Pons (tissue), 1 donor: ENCODE results near the gene ABHD4.
A peak's percentile ranks its signal among the peaks of the same experiment; 100 is the strongest.
"Not testable (repeated sequence)": the region's sequence is repeated elsewhere in the genome, so short reads cannot be mapped to it uniquely, and the experiment has no call there.

Source experiments
- DNase-seq: peaks from one replicate; pipeline ENCODE4 v3.0.0-alpha.2; 2016; ENCODE audit warnings: low spot score

ABHD4 gene

DNA sequence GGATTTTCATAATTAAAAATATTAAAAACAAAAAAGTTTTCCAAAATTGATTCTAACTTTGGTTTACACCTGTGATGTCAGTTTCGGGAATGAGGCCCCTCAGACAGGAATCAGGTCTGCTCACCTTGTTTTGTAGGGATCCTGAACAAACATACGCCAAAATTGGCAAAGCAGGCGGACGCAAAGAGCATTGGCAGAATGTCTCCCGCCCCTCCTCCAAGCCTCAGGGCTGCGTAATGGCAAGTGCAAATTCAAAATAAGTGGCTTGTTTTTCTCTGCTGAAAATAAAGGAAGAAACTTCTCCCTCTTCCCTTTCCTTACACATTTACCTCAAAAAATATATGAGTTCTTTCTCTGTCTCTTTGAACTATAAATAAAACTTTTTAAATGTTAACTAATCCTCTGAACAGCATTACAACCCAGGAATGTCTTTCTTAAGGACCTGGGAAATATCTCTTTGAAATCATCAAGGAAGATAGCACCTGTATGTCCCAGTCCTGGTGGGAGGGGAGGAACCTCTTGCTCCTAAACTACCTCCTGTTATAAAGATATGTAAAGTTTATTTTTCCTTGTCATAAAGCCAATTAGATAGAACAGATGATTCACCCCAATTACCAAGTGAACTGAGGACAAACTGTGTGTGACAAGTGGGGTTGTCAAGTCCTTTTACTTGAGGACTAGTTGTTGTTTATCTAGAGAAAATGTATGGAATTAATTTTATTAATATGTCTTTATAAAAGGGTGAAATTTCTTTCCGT is 29.6 kb downstream of the ABHD4 start:
- no peak for DNase-seq

DNA sequence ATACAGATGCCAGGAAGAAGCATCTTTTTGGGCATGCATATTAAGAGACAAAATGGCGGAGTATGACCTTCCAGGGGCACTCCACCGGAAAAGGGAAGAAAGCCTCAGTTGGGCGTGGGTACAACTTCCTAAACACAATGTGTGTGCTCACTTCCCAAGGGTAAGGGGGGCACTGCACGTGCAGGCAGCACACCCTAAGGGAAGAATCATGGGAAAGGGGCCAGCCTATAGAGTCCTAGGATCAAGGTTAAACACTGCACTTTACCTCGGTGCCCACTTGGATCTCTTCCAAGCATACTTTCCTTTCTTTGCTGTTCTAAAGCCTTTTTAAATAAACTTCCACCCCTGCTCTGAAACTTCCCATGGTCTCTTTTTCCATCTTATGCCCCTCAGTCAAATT is 31.3 kb downstream of the ABHD4 start:
- no peak for DNase-seq

DNA sequence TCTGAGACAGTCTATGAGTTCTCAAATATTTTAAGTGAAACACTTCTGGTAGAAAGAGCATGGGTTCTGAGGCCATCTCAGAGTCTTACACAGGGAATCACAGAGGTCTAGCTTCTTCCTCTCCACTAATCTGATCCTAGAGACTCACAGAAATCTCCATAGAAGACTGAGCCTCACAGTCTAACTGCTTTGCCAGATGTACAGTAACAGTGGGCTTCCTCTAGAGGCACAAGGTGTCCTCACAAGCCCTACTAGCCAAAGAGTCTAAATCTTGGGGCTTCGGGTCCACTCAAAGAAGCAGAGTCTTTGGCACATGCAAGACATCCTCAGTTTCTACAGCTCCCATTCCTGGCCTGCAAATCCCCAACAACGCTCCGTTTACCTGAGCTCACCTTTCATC is 32.0 kb downstream of the ABHD4 start:
- no peak for DNase-seq

DNA sequence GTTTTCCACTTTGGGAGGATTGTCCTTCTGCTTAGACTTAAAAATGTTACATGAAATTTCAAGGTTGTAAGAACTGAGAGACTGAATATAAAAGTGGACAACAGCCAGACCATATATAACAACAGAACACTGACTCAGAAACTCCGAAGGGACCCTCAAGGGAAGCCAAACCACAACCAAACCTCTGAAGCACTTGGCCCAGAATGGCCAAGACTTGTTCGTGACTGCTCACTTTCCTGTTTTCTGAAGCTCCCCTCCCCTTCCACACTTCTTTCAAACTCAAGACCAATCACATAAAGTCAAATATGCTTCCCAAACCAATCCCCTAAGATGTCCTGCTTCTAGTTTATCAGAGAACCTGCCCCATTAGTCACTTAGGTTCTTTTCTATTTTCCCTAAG is 32.4 kb downstream of the ABHD4 start:
- DNase-seq = no peak

DNA sequence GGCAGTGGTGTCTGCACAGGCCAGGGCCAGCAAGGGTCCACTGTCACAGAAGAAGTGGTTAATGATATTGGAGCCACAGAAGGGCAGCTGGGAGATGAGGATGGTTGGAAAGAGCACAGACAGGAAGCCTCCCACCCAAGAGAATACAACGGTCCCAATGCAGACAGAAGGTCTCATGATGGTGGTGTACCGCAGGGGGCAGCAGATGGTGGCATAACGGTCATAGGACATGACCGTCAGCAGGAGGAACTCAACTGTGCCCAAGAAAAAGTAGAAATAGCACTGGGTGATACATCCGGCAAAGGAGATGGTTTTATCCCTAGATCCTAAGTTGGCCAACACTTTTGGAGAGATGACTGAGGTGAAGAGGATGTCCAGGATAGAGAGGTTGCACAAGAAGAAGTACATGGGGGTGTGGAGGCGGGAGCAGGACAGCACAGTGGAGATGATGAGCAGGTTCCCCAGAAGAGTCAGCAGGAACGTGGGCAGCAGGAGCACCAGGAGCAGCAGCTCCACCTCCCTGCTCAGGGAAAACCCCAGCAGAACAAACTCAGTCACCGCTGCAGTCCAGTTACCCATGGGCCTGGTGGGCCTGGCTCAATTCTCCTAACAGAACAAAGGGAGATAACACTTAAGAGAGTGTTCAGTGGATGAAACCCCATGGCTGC is 36.3 kb downstream of the ABHD4 start:
- DNase-seq = no peak

DNA sequence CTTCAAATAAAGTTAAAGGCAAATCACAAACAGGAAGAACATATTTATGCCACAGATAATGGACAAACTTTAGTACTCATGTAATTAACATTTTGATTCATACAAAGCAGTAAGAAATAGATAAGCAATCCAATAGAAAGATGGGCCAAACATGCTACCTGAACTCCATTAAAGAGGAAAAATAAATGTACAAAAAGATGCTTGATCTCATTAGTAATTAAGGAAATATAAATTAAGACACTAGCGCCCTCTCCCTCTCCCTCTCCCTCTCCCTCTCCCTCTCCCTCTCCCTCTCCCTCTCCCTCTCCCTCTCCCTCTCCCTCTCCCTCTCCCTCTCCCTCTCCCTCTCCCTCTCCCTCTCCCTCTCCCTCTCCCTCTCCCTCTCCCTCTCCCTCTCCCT is 37.9 kb downstream of the ABHD4 start:
- DNase-seq = not testable (repeated sequence)

DNA sequence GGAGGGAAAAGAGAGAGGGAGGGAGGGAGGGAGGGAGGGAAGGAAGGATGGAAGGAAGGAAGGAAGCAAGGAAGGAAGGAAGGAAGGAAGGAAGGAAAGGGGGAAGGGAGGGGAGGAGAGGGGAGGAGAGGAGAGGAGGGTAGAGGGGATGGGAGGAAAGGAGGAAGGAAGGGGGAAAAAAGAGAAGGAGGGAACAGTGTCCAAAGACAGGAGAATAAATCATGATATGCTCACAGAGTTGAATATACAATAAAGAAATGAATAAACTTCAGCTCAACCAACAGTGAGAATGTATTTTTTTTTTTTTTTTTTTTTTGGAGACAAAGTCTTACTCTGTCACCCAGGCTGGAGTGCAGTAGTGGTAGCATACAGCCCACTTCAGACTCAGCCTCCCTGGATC is 42.1 kb downstream of the ABHD4 start:
- DNase-seq = no peak

DNA sequence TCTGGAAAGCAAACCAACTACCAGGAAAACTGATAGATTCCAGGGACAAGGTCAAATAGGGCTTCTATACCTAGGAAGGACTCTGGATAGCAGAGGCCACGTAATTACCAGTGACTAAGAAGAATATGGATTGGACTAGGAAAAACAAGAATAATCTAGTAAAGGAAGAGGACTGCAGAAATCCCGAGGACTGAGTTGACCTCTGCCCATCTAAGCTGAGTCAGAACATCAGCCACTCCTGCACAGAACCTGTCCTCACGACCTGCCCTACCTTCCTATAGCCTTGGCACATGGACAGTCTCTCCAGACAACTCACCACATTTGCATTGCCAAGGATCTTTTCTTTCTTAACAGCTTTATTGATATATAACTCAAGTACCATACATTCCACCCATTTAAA is 43.7 kb downstream of the ABHD4 start:
- DNase-seq = no peak

DNA sequence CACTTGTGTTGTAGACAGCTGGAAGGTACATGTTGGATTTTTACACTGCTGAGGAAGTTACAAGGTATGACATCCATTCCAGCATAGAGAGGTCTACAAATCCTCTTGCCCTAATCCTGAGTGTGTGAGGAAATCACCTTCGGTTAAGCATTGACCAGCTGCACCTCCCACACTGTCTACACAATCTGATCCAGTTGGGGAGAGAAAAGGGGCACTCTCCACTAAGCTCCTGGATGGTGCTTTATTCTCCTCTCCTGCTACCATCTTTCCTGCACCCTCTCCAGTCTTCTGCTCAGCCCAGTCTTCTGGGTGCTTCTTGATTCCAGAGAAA is 46.2 kb downstream of the ABHD4 start, which contains the start of gene OR6J1:
OR6J1 (minus strand) TSS at position 48 of the 331 bp plus-strand sequence. CDS start 9,541 bp downstream, outside the sequence.
- no peak for DNase-seq

DNA sequence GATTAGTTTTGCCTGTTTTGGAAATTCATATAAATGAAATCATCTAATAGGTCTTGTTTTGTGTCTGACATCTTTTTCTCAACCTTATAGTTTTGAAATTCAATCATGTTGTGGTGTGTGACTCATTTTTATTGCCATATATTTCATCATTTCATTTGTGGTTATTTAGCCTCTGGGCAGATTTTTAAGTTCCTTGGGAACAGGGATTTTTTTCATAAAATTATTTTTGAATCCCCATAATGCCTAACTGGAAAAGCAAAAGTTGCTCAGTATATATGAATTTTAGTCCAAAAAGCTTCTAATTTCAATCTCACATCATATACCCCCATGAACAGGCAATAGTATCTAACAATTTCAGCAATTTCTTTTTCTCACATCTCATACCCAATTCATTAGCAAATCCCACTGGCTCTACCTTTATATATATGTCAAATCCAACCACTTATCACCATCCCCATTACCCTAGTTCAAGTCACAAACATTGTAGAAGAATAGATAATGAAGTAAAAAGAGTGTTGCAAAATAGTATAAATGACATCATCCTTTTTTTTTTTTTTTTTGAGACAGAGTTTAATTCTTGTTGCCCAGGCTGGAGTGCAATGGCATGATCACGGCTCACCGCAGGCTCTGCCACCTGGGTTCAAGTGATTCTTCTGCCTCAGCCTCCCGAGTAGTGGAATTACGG is 48.6 kb downstream of the ABHD4 start:
- DNase-seq = no peak

DNA sequence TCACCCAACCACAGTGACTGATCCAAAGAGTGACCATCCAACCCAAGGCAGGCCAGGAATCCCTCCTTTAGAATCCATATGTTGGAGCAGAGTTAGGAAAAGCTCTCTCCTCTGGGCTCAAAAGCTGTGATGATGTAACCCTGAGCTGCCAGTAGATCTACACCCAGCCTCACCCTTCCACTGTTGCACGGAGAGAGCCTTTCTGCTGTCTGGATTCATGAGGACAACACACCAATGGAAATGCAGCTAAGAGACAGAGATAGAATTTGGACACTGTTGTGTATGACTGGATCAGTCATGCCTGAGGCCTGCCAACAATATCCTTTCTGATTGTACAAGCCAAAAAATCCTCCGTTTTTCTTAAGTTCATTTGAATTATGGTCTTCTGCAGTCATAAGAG is 50.4 kb downstream of the ABHD4 start:
- DNase-seq = no peak

DNA sequence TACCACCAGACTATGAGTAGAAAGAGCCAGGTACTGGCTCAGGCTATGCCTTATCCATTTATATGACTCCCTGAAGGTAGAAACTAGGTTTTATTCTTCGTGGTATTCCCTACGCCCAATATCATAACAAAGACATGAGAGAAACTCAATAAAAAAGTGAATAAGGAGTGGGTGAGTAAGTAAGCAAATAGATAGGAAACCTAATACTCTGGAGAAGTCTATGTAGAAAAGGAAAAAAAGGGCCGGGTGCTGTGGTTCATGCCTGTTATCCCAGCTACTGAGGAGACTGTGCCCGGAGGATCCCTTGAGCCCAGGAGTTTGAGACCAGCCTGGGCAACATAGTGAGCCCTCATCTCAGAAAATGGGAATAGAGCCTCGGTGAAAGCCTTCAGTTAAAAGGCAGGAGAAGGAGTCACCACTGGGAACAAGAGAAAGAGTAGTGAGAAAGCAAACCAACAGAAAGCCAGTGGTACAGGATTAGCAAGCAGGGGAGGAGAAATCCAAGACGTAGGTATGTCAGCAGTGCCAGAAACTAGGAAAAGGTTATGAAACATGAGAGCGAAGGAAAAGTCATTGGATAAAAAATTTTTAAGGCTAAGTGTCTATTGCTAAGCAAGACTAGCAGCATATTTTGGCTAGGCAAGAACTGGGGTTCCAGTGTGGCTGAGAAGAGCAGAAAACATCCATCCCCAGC is 52.1 kb downstream of the ABHD4 start:
- no peak for DNase-seq

DNA sequence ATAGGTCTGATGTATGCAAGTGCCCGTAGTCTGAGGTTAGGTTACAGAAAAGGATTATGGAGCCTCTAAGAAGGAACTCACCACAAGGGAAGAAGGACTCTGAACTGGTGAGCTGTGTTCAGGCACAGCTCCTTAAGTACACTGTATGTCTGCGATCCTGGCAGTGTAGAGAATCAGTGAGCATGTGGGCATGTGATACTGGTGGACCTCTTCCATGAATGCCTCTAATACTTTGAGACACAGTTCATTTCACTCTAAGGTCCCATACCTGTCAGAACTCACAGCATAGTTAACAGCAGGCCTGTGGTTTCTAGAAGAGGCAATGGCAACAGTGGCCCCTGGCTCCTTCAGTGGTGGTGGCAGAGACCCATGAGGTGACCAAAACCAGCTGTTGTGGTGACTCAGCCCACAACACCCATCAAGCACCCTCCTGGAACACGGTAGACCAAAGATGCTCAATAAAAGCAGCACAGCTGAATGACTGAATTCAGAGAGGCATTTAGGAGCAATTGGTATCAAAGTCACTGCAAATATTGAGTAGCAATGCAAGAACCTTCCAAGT is 52.9 kb downstream of the ABHD4 start:
- no peak for DNase-seq

DNA sequence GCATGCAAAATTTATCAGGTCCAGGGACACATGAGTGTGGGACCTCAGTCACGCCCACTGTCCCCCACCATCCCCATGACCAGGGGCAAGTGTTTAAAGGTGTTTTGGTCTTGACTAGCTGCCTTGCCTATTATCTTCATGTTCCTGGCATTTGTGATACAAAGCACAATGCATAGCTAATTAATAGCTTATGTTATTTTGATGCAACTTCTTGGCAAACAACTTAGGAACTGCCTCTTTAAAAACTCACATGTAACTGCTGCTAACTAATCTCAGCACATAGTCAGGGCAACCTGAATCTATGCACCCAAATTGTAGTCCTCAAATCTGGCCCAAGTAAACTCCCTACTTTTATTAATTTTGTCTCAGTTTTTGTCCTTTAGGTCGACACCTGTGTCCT is 53.5 kb downstream of the ABHD4 start:
- no peak for DNase-seq

DNA sequence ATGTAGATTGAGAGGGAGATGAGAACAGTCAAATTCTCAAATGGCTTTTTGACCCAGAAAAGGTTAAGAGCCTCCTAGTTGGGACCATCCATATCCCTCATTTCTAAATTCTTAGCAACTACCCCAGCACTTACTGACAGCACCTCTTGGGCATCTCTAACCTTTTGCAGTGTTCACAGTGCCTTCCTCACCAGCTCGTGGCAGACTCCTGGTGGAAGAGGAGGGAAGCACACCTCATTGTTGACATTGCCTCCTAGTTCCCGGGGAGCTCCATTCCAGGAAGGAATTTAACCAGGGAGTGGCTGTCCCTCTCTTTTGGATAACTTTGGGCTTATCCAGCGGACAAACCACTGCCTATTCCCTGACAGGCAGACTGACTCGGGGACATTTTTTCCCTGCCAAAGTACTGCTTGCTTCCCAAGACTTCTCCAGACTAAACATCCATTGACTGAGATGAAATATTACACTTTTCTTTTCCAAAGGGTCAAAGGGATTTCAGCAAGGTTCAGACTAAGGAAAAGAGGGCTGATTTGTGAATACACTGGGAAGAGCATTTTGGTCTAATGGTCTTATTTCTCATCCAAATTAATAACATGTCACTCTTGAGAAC is 55.0 kb downstream of the ABHD4 start:
- DNase-seq = peak; percentile 46

DNA sequence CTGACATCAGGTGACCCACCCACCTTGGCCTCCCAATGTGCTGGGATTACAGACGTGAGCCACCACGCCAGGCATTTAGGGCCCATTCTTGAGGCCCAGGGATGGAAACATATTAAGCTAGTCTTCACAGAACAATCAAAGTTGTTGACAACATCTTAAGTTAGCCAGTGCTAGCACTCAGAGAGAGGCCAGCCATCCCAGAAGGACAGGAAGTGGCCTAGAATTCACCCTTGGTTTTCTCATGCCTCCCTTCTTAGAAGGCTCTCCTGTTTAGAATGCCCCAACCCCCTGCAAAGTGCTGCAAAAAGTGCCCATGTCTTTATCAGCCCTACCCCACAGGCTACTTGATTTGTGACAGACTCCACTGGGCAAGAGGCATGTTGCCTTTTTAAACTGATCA is 58.1 kb downstream of the ABHD4 start:
- no peak for DNase-seq

DNA sequence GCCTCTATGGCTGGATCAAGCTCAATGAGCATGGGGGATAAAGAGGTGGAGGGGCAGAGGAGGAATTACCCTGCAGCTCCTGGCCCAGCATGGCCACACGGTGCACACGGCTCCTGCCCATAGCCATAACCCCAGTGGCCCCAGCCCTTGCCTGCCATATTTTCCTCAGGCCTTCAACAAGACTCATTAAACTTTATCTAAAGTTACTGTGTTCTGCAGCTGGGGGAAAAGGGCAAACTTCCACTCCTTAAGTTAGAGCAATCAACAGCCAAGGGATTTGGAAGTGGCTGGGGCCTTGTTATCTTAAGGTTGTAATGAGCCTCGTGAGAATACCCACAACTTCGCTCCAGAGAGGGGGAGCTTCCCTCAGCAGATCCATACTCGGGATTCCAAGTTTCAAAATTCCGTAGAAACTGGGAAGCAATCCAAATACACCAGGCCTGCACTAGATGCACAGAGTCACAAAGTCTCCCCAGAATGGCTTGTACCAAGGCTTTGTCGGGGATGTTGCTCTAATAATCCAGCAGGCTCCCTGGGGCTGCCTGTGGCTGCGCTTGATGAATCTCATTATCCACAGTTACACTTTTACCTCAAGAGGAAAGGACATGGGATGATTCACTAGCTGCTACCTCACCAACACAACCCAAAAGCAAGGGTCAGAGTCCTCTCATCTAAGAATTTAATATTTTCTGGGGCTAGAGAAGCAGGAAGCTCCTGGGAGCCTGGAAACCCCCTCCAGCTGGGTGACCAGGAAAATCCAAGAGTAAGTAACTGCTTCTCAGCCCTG is 59.0 kb downstream of the ABHD4 start:
- DNase-seq = no peak

DNA sequence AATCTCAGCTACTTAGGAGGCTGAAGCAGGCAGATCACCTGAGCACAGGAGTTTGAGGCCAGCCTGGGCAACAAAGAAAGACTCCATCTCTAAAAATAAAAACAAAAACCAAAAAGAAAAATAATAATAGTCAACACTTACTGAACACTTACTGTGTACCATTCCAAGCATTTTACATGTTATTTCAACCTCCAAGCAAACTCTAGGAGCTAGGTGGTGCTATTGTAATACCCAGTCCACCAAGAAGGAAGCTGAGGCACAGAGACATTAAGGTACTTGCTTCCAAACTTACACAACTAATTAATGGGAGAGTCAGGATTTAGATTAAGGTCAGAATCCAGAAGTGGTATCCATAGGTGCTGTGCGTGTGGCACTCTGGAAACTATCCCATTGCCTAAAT is 59.8 kb downstream of the ABHD4 start:
- DNase-seq = peak; percentile 42

DNA sequence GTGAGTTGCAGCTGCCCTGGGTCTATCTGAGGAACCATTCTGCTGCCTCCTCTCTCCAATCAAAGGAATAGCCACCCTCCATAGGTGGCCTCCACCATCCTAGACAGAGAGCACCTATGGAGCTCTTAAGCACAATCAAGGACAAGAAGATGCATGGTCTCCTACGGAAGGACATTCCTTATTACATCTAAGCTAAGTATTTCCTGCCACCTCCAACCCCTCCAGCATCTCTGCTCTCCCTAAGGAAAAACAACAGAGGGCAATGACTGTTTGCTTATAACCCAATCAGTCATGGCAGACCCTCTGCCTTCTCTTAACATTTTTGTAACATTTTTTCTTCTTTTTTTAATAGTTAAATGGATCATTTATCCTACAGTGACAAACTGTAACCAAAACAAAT is 60.8 kb downstream of the ABHD4 start:
- no peak for DNase-seq

DNA sequence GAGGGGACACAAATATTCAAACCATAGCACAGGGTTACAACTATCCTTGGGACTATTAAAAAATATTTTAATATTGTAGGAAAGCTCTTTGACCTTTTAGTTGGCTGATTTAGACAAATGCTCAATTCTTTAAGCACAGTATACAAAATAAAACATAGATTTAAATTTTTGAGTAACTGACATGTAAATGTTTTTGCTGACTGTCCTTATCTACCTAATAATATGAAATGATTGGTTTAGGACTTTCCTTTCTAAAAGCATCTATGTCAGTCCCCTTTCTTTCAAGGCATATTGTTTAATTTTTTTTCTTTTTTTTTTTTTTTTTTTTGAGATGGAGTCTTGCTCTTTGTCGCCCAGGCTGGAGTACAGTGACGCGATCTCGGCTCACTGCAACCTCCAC is 62.6 kb downstream of the ABHD4 start:
- DNase-seq = no peak
